ENCODE measurements around the gene DGKI.

DNA sequence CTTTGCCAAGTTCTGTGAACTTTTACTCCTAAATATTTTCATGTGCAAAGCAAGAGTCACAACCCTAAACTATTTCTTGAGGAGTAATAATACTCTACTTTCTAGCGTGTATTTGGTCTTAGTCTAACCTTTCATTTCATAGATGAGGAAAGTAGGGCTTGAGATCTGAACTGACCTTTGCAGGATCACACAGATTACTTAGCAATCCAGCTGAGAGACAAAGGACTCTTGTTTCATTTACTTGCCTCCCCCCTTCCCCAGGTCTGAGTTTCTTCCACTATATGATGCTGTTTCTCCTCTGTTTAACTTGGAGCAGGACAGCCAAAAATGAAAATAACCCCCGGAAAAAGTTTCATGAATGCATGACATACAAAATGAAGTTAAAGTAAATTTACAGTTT lies 427.9 kb downstream of the DGKI start:
- TF ChIP-seq, protein P1, sequence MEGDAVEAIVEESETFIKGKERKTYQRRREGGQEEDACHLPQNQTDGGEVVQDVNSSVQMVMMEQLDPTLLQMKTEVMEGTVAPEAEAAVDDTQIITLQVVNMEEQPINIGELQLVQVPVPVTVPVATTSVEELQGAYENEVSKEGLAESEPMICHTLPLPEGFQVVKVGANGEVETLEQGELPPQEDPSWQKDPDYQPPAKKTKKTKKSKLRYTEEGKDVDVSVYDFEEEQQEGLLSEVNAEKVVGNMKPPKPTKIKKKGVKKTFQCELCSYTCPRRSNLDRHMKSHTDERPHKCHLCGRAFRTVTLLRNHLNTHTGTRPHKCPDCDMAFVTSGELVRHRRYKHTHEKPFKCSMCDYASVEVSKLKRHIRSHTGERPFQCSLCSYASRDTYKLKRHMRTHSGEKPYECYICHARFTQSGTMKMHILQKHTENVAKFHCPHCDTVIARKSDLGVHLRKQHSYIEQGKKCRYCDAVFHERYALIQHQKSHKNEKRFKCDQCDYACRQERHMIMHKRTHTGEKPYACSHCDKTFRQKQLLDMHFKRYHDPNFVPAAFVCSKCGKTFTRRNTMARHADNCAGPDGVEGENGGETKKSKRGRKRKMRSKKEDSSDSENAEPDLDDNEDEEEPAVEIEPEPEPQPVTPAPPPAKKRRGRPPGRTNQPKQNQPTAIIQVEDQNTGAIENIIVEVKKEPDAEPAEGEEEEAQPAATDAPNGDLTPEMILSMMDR (IDR thresholded peaks at IDR 0.05): no peak
- TF ChIP-seq EP300 (IDR thresholded peaks at IDR 0.05): no peak

All from stomach (tissue), 4 donors.